OCI-LY3 (cell line): ENCODE measurements around the gene RAI1.

ENCODE experiments used
- EZH2phosphoT487 ChIP-seq: fragments of 200-600 bp; shearing (Covaris generic); IDR thresholded peaks from 2 replicates; pipeline ENCODE4 v1.6.1; 2018; ENCODE audit warnings: antibody characterized with exemption, mixed run types, low read depth
- TF ChIP-seq, protein P1 (sequence below): fragments of 200-600, 300-600 bp; sonication (generic); IDR thresholded peaks from 2 replicates; pipeline ENCODE4 v1.5.1; 2014; ENCODE audit warnings: antibody characterized with exemption, low read length, low read depth

DNA sequence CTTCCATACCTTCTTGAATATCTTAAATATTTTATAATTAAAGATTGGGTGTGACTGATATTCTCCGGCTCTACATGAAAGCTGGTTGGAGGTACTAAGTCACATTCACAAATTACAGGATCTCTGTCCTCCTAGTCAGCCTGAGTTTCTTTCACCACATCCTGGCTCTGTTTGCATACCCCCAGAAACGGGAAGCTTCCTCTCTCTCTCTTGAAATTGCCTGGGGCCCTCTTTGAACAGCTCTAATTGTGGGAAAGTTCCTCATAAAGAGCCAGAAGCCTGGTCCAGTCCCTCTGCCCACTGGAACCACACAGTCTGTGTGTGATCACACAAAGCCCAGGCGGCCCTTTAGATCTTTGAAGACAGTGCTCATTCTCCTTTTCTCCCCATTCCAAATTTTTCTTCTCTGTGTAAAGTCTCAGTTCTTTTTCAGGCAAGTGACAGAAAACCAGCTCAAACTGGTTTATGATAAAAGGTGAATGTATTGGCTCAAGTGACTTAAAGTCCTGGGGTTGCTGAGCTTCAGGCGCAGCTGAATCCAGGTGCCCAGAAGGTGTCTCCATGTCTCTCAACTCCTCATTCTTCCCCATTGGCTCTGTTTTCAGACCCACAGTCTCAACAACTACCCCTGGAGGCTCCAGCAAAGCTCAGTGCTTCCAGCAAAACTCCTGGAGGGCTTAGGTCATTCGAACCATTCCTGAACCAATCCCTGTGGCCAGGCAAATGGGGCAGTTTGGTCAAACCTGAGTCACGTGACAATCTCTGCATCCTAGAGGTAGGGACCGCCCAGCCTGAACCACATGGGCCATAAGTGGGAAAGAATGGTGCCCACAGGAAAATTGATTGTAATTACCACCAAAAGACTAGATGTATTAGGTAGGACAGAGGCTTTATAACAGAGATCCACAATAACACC, 8.5 kb upstream of the RAI1 start:
- TF ChIP-seq, protein P1, sequence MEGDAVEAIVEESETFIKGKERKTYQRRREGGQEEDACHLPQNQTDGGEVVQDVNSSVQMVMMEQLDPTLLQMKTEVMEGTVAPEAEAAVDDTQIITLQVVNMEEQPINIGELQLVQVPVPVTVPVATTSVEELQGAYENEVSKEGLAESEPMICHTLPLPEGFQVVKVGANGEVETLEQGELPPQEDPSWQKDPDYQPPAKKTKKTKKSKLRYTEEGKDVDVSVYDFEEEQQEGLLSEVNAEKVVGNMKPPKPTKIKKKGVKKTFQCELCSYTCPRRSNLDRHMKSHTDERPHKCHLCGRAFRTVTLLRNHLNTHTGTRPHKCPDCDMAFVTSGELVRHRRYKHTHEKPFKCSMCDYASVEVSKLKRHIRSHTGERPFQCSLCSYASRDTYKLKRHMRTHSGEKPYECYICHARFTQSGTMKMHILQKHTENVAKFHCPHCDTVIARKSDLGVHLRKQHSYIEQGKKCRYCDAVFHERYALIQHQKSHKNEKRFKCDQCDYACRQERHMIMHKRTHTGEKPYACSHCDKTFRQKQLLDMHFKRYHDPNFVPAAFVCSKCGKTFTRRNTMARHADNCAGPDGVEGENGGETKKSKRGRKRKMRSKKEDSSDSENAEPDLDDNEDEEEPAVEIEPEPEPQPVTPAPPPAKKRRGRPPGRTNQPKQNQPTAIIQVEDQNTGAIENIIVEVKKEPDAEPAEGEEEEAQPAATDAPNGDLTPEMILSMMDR = no peak
- no peak for TF ChIP-seq EZH2phosphoT487
